ENCODE results near the gene PLTP. TPM values are rescaled to one million over a fixed set of nuclear protein-coding genes. Genes with fewer than 3 reads are reported as not detected.

Gene PLTP
- total RNA-seq, 1 experiment from 2014 or later = 4.7 TPM

- TF ChIP-seq CBX3 (IDR thresholded peaks at IDR 0.05; ENCODE audit: low read depth) (no peak), POLR2A (IDR thresholded peaks at IDR 0.05; ENCODE audit: borderline replicate concordance, extremely low read depth, insufficient read depth, insufficient read length) (no peak), EZH2phosphoT487 (IDR thresholded peaks at IDR 0.05; ENCODE audit: borderline replicate concordance) (no peak), EZH2 (IDR thresholded peaks at IDR 0.05) (no peak), JUND (IDR thresholded peaks at IDR 0.05) (no peak), ELF1 (IDR thresholded peaks at IDR 0.05; ENCODE audit: borderline replicate concordance, low read depth) (no peak), YY1 (IDR thresholded peaks at IDR 0.05; ENCODE audit: extremely low read depth, insufficient replicate concordance, low read depth, low read length) (no peak), RAD21 (IDR thresholded peaks at IDR 0.05; ENCODE audit: low read depth) (no peak)
Observed at GRCh38 chr20:45851501-45851900, 60.5 kb downstream of the PLTP start (continued).

DNA sequence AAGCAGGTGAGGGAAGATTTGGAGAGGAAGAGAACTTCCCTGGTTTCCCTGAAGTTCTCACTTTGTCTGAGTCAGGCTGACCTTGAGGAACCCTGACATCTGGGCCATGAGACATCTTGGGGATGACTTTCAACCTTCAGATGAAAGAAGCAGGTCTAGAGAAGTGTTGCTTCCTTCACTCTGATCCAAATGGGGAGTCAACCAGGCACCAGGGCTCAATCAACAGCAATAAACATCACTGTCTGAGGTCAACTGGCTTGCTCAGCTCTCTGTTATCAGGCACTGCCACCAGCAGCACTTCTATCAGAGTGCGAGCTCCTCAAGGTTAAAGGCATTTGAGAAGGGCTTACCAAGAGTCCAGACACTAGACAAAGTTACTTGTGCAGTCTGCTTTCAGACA, 61.0 kb downstream of the PLTP start:
- Histone ChIP-seq H4K20me1 (ENCODE audit: insufficient read depth) (no peaks in the 10 kb centered on the region), H3K4me1 (ENCODE audit: control insufficient read depth in 1 of 2, insufficient read depth in 2 of 2, low read length in 2 of 2) (peaks cover 0 to under 1% of the 10 kb centered on the region in 2 experiments; a peak in 3 of 4 replicates), H3K9ac (ENCODE audit: low read length) (no peak overlapping the region), H3K36me3 (ENCODE audit: control insufficient read depth in 1 of 2, insufficient read depth in 2 of 2, low read length in 2 of 2) (peaks cover 0 to 2% of the 10 kb centered on the region in 2 experiments; a peak in 1 of 4 replicates), H3K9me3 (ENCODE audit: control insufficient read depth in 1 of 2, insufficient read depth in 1 of 2, low read depth in 1 of 2, low read length in 2 of 2) (no peaks in the 10 kb centered on the region), H3K79me2 (ENCODE audit: insufficient read depth, low read length) (0 out of 2 replicates have a peak, but pooled peaks cover 2% of the 10 kb centered on the region), H3K27me3 (ENCODE audit: insufficient read depth, low read length) (no peaks in the 10 kb centered on the region), H2AFZ (ENCODE audit: low read depth, low read length, poor library complexity, severe bottlenecking) (no peak overlapping the region), H3K9me2 (ENCODE audit: insufficient read depth) (no peaks in the 10 kb centered on the region), H3K4me3 (replicated peaks in 1 of 2; ENCODE audit: low read depth in 1 of 2, low read length in 2 of 2) (no peak overlapping the region), H3K4me2 (ENCODE audit: low read length) (no peak overlapping the region), H3K27ac (ENCODE audit: low read depth, low read length) (no peak overlapping the region)
- ChIA-PET CTCF (no interaction called here), RAD21 (ENCODE audit: low non-redundant PET in 1 of 2, low total read pairs in 2 of 2, uncharacterized antibody in 2 of 2, unreplicated experiment in 2 of 2) (no interaction called here), POLR2A (no interaction called here)
- intact Hi-C loops (cut with micrococcal nuclease) = no loop called here
- no TSS peak for BruUV-seq (replicated peaks)
- ATAC-seq = no peak
- no peak for DNase-seq (ENCODE audit: low read depth, low spot score)
- TF ChIP-seq SIN3A (IDR thresholded peaks at IDR 0.05; ENCODE audit: low read depth) = no peak
- TF ChIP-seq YY1 (IDR thresholded peaks at IDR 0.05; ENCODE audit: extremely low read depth, insufficient replicate concordance, low read depth, low read length) = no peak
- TF ChIP-seq, protein P1, sequence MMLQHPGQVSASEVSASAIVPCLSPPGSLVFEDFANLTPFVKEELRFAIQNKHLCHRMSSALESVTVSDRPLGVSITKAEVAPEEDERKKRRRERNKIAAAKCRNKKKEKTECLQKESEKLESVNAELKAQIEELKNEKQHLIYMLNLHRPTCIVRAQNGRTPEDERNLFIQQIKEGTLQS (IDR thresholded peaks at IDR 0.05) = no peak
- TF ChIP-seq, protein P2, sequence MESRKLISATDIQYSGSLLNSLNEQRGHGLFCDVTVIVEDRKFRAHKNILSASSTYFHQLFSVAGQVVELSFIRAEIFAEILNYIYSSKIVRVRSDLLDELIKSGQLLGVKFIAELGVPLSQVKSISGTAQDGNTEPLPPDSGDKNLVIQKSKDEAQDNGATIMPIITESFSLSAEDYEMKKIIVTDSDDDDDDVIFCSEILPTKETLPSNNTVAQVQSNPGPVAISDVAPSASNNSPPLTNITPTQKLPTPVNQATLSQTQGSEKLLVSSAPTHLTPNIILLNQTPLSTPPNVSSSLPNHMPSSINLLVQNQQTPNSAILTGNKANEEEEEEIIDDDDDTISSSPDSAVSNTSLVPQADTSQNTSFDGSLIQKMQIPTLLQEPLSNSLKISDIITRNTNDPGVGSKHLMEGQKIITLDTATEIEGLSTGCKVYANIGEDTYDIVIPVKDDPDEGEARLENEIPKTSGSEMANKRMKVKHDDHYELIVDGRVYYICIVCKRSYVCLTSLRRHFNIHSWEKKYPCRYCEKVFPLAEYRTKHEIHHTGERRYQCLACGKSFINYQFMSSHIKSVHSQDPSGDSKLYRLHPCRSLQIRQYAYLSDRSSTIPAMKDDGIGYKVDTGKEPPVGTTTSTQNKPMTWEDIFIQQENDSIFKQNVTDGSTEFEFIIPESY (IDR thresholded peaks at IDR 0.05; ENCODE audit: extremely low read depth, insufficient replicate concordance, low read length) = no peak
- no peak for TF ChIP-seq JUND (IDR thresholded peaks at IDR 0.05)

All from HCT116 (cell line).